Smooth muscle cell (in vitro differentiated cells): ENCODE measurements around the gene NPAS3. TPM values are rescaled to one million over a fixed set of nuclear protein-coding genes. Genes with fewer than 3 reads are reported as not detected.

Experiments used
- DNase-seq: peaks from one replicate; lab custom pipeline; 2025; ENCODE audit not compliant: unreplicated experiment; lab: John Stamatoyannopoulos, UW
- H2AFZ ChIP-seq: fragments of 200-600 bp; sonication (generic); 2 replicates; pipeline ENCODE4 v1.6.0; 2016; ENCODE audit warnings: antibody characterized with exemption, low read depth, mild to moderate bottlenecking
- H3F3A ChIP-seq: fragments of 200-600 bp; sonication (generic); 2 replicates; pipeline ENCODE4 v1.6.0; 2017; ENCODE audit warnings: antibody characterized with exemption, low read depth
- H3K27ac ChIP-seq: fragments of 200-600 bp; sonication (generic); 2 replicates; pipeline ENCODE4 v1.5.1; 2016; ENCODE audit warnings: low read depth, mild to moderate bottlenecking
- H3K27me3 ChIP-seq: fragments of 200-600 bp; sonication (generic); 2 replicates; pipeline ENCODE4 v1.6.1; 2016; ENCODE audit warnings: low read depth, mild to moderate bottlenecking
- H3K36me3 ChIP-seq: fragments of 200-600 bp; sonication (generic); 2 replicates; pipeline ENCODE4 v1.5.1; 2016; ENCODE audit warnings: low read depth
- H3K4me1 ChIP-seq: fragments of 200-600 bp; sonication (generic); 2 replicates; pipeline ENCODE4 v1.5.1; 2016; ENCODE audit warnings: low read depth
- H3K4me2 ChIP-seq: fragments of 200-600 bp; sonication (generic); 2 replicates; pipeline ENCODE4 v1.6.0; 2016; ENCODE audit warnings: mild to moderate bottlenecking
- H3K4me3 ChIP-seq: fragments of 200-600 bp; sonication (generic); 2 replicates; pipeline ENCODE4 v1.5.1; 2016; ENCODE audit warnings: mild to moderate bottlenecking
- H3K79me2 ChIP-seq: fragments of 200-600 bp; sonication (generic); 2 replicates; pipeline ENCODE4 v1.6.0; 2016; ENCODE audit warnings: low read depth, mild to moderate bottlenecking
- H3K9ac ChIP-seq: fragments of 200-600 bp; sonication (generic); 2 replicates; pipeline ENCODE4 v1.6.0; 2016; ENCODE audit warnings: low read depth
- H3K9me3 ChIP-seq: fragments of 200-600 bp; sonication (generic); replicated peaks from 2 replicates; pipeline ENCODE4 v1.5.1; 2016; ENCODE audit warnings: low read depth
- H4K20me1 ChIP-seq: fragments of 200-600 bp; sonication (generic); 2 replicates; pipeline ENCODE4 v1.6.0; 2016; ENCODE audit warnings: low read depth
- CTCF ChIP-seq: fragments of 200-600 bp; sonication (generic); IDR thresholded peaks from 2 replicates; pipeline ENCODE4 v1.5.1; 2017; ENCODE audit warnings: borderline replicate concordance, mild to moderate bottlenecking, antibody characterized with exemption; ENCODE audit not compliant: insufficient read depth, poor library complexity, severe bottlenecking
- WGBS: methylation state at CpG from one replicate; pipeline ENCODE4 v1.1.7; 2016; ENCODE audit warnings: low lambda C conversion rate; 5-methylcytosine and 5-hydroxymethylcytosine counted together
- polyA plus RNA-seq: library from polyadenylated mRNA; unstranded; fragments of >200 nt; fragmentation: Nextera tagmentation; extraction: Ambion mirVana; gene quantifications from 2 replicates; pipeline ENCODE4 v1.2.1, GENCODE V29; 2016
- total RNA-seq: library from RNA; depleted of rRNA; stranded (reverse); fragments of >200 nt; gene quantifications from 2 replicates; pipeline ENCODE4 v1.2.3, GENCODE V29; 2014

Gene NPAS3
- total and polyA plus RNA-seq, 2 experiments from 2014 or later = 0.79 to 2.0 TPM

- H3K27me3 ChIP-seq = no peaks in the 10 kb centered on the region
- TF ChIP-seq CTCF = peak; percentile 45
These were observed 493.8 kb downstream of the NPAS3 start for GRCh38 chr14:33432407-33433023.

DNA sequence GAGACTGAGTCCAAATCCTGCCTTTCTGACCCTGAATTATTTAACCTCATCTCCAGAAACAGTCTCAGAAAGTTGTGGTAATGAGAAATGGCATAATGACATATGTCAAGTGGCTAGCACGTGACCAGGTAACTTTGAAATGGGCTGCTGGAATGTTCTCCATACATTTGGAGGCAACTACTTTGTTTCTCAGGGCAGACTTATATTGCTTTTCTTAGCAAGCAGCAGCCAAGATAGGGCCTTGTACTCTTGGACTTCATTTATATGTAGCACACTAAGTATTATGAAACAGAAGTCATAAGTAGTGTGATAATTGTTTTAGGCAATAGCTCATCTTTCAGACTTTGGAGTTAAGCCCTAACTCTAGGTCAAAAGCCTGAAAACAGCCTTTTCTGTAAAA lies 494.7 kb downstream of the NPAS3 start:
- Histone ChIP-seq H3K9ac (no peak overlapping the region), H3K4me2 (no peak overlapping the region), H3K36me3 (no peaks in the 10 kb centered on the region), H3F3A (no peaks in the 10 kb centered on the region), H3K4me1 (no peaks in the 10 kb centered on the region), H2AFZ (no peak overlapping the region), H3K27ac (no peak overlapping the region), H3K9me3 (no peaks in the 10 kb centered on the region), H4K20me1 (no peaks in the 10 kb centered on the region), H3K4me3 (no peak overlapping the region), H3K27me3 (no peaks in the 10 kb centered on the region), H3K79me2 (no peaks in the 10 kb centered on the region)
- TF ChIP-seq CTCF = no peak
- no peak for DNase-seq
- 77% methylated on average over 1 of the region's 1 CpG for WGBS

More at GRCh38 chr14:33432407-33433023, 493.8 kb downstream of the NPAS3 start:
- H3K9me3 ChIP-seq = no peaks in the 10 kb centered on the region
- no peak overlapping the region for H3K9ac ChIP-seq
- no peak overlapping the region for H3K4me2 ChIP-seq
- H3K4me3 ChIP-seq = no peak overlapping the region
- no peaks in the 10 kb centered on the region for H3K36me3 ChIP-seq
- H3F3A ChIP-seq = no peaks in the 10 kb centered on the region
- H4K20me1 ChIP-seq = no peaks in the 10 kb centered on the region
- 75% methylated on average over 3 of the region's 3 CpGs for WGBS
- H3K27ac ChIP-seq = no peak overlapping the region
- no peaks in the 10 kb centered on the region for H3K79me2 ChIP-seq
- H2AFZ ChIP-seq = no peak overlapping the region
- DNase-seq = no peak
- H3K4me1 ChIP-seq = no peaks in the 10 kb centered on the region

- no peaks in the 10 kb centered on the region for H3K36me3 ChIP-seq
- H3K4me3 ChIP-seq = no peak overlapping the region
- peak overlapping the region; percentile 34 for H3K4me2 ChIP-seq
- no peaks in the 10 kb centered on the region for H3K9me3 ChIP-seq
- TF ChIP-seq CTCF = no peak
- H2AFZ ChIP-seq = no peak overlapping the region
- H3K79me2 ChIP-seq = no peaks in the 10 kb centered on the region
- no peaks in the 10 kb centered on the region for H3K27me3 ChIP-seq
- DNase-seq = no peak
- no peak overlapping the region for H3K9ac ChIP-seq
- H3K27ac ChIP-seq = no peak overlapping the region
- WGBS = 49% methylated on average over 8 of the region's 8 CpGs
- H3F3A ChIP-seq = no peaks in the 10 kb centered on the region
- H4K20me1 ChIP-seq = no peaks in the 10 kb centered on the region
- H3K4me1 ChIP-seq = no peaks in the 10 kb centered on the region
These were observed 497.4 kb downstream of the NPAS3 start for GRCh38 chr14:33435911-33436689.
